IMR-90 (cell line): ENCODE measurements around the gene PPARG. TPM values are rescaled to one million over a fixed set of nuclear protein-coding genes. Genes with fewer than 3 reads are reported as not detected.

ENCODE experiments used
- ATAC-seq: fragments of 200-7000 bp; cut with Tn5 transposase; 2 replicates; pipeline ENCODE4 v1.9.1; 2020; ENCODE audit warnings: low read depth, mild to moderate bottlenecking, moderate library complexity
- BruUV-seq: library from RNA; stranded (reverse); fragments of 400-500 nt; replicated peaks from 2 replicates; lab custom pipeline; 2021; lab: Mats Ljungman, UMichigan
- CTCF ChIA-PET: fragments of 300-600 bp; formaldehyde crosslinking; extraction: SDS; loops from one replicate; lab custom pipeline; 2021; ENCODE audit warnings: antibody characterized with exemption; lab: Yijun Ruan, JAX
- POLR2A ChIA-PET: fragments of 300-600 bp; sonication (Branson Sonifier 250); formaldehyde crosslinking; loops from one replicate; lab custom pipeline; 2022; ENCODE audit warnings: antibody characterized with exemption; ENCODE audit not compliant: unreplicated experiment; lab: Charles Lee
- DNase-seq: peaks from one replicate; pipeline ENCODE4 v3.0.0; 2013
- H2AFZ ChIP-seq: replicated peaks from 2 replicates; pipeline ENCODE3; 2013; ENCODE audit warnings: low read length, mild to moderate bottlenecking; ENCODE audit not compliant: poor library complexity
- H2AK5ac ChIP-seq: 2 replicates; pipeline ENCODE4 v1.6.1; 2013; ENCODE audit warnings: low read depth, low read length, inconsistent platforms
- H2AK9ac ChIP-seq: replicated peaks from 2 replicates; pipeline ENCODE3; 2013; ENCODE audit warnings: mild to moderate bottlenecking, low read depth, low read length, moderate library complexity; ENCODE audit not compliant: poor library complexity
- H2BK120ac ChIP-seq: 2 replicates; pipeline ENCODE4 v1.6.1; 2013; ENCODE audit warnings: low read depth, low read length, inconsistent platforms
- H2BK15ac ChIP-seq: 3 replicates; pipeline ENCODE4 v1.6.1; 2013; ENCODE audit warnings: low read depth, low read length, inconsistent platforms
- H2BK20ac ChIP-seq: 2 replicates; pipeline ENCODE4 v1.6.1; 2013; ENCODE audit warnings: low read depth, mild to moderate bottlenecking, inconsistent platforms, low read length, moderate library complexity
- H2BK5ac ChIP-seq: 2 replicates; pipeline ENCODE4 v1.6.1; 2013; ENCODE audit warnings: mild to moderate bottlenecking, low read depth, low read length, inconsistent platforms; ENCODE audit not compliant: poor library complexity, severe bottlenecking
- H3K14ac ChIP-seq: replicated peaks from 2 replicates; pipeline ENCODE4 v1.6.1; 2013; ENCODE audit warnings: low read depth, low read length, inconsistent platforms
- H3K18ac ChIP-seq: 2 replicates; pipeline ENCODE4 v1.6.1; 2013; ENCODE audit warnings: low read depth, low read length, control low read depth
- H3K23ac ChIP-seq: 2 replicates; pipeline ENCODE4 v1.6.1; 2013; ENCODE audit warnings: low read depth, low read length, inconsistent platforms
- H3K27ac ChIP-seq: 2 replicates; pipeline ENCODE4 v1.5.1; 2013; ENCODE audit warnings: mild to moderate bottlenecking, control low read depth, low read length; ENCODE audit not compliant: insufficient read depth
- H3K27me3 ChIP-seq: 2 replicates; pipeline ENCODE4 v1.6.1; 2013; ENCODE audit warnings: low read length; ENCODE audit not compliant: control insufficient read depth, insufficient read depth
- H3K36me3 ChIP-seq: 2 replicates; pipeline ENCODE4 v1.6.1; 2013; ENCODE audit warnings: low read length, mixed read lengths; ENCODE audit not compliant: control insufficient read depth, insufficient read depth
- H3K4ac ChIP-seq: 2 replicates; pipeline ENCODE4 v1.6.1; 2013; ENCODE audit warnings: low read depth, low read length, inconsistent platforms
- H3K4me1 ChIP-seq: 2 replicates; pipeline ENCODE4 v1.6.1; 2013; ENCODE audit warnings: low read length, mixed read lengths; ENCODE audit not compliant: control insufficient read depth, insufficient read depth
- H3K4me2 ChIP-seq: 2 replicates; pipeline ENCODE4 v1.6.1; 2013; ENCODE audit warnings: low read depth, mild to moderate bottlenecking, control low read depth, low read length, moderate library complexity
- H3K4me3 ChIP-seq: 2 replicates; pipeline ENCODE4 v1.5.1; 2013; ENCODE audit warnings: low read depth, mild to moderate bottlenecking, control low read depth, low read length, moderate library complexity; ENCODE audit not compliant: insufficient read depth
- H3K56ac ChIP-seq: 2 replicates; pipeline ENCODE4 v1.6.1; 2013; ENCODE audit warnings: low read length, inconsistent platforms; ENCODE audit not compliant: insufficient read depth; ENCODE audit errors: extremely low read depth
- H3K79me1 ChIP-seq, 2 experiments: 2 replicates each; pipeline ENCODE4 v1.6.1; 2013; ENCODE audit warnings: low read length in 2 of 2, inconsistent platforms in 1 of 2, low read depth in 1 of 2
- H3K9ac ChIP-seq: 2 replicates; pipeline ENCODE4 v1.6.1; 2013; ENCODE audit warnings: low read depth, low read length, control low read depth
- H3K9me1 ChIP-seq: 2 replicates; pipeline ENCODE4 v1.6.1; 2013; ENCODE audit warnings: low read length, inconsistent platforms; ENCODE audit not compliant: insufficient read depth
- H3K9me3 ChIP-seq: 2 replicates; pipeline ENCODE4 v1.6.1; 2013; ENCODE audit warnings: low read length; ENCODE audit not compliant: control insufficient read depth, insufficient read depth
- H4K20me1 ChIP-seq: 2 replicates; pipeline ENCODE4 v1.6.1; 2013; ENCODE audit warnings: low read length, inconsistent platforms; ENCODE audit not compliant: insufficient read depth
- H4K5ac ChIP-seq: 2 replicates; pipeline ENCODE4 v1.6.1; 2013; ENCODE audit warnings: mild to moderate bottlenecking, low read depth, low read length, control low read depth
- H4K8ac ChIP-seq, 2 experiments: 2 replicates each; pipeline ENCODE4 v1.6.1; 2013; ENCODE audit warnings: low read depth in 2 of 2, low read length in 2 of 2, control low read depth in 1 of 2, inconsistent platforms in 1 of 2
- H4K91ac ChIP-seq: 2 replicates; pipeline ENCODE4 v1.6.1; 2013; ENCODE audit warnings: low read depth, low read length, inconsistent platforms; ENCODE audit not compliant: insufficient read depth
- CHD1 ChIP-seq: IDR thresholded peaks from 2 replicates; pipeline ENCODE4 v1.6.1; 2012; ENCODE audit warnings: low read depth, low read length, improper control_type of control experiment
- FOS ChIP-seq: fragments of 150-350 bp; IDR thresholded peaks from 2 replicates; pipeline ENCODE4 v1.6.1; 2016; ENCODE audit warnings: low read depth, low read length
- MXI1 ChIP-seq: IDR thresholded peaks from 2 replicates; pipeline ENCODE4 v1.6.1; 2012; ENCODE audit warnings: low read depth, mild to moderate bottlenecking, low read length, moderate library complexity, borderline replicate concordance
- SMC3 ChIP-seq: fragments of 150-350 bp; IDR thresholded peaks from 2 replicates; pipeline ENCODE4 v1.6.1; 2016; ENCODE audit warnings: low read depth, mild to moderate bottlenecking, antibody characterized with exemption, low read length, moderate library complexity
- USF2 ChIP-seq: fragments of 150-350 bp; IDR thresholded peaks from 2 replicates; pipeline ENCODE4 v1.6.1; 2017; ENCODE audit warnings: mild to moderate bottlenecking, antibody characterized with exemption, low read length, low read depth
- WGBS, 2 experiments: methylation state at CpG; one replicate each; pipeline versions ENCODE4 v1.1.5 to v1.1.7; 2013; ENCODE audit warnings: missing lambda C conversion rate in 2 of 2; ENCODE audit not compliant: insufficient read length in 1 of 2; ENCODE audit errors: extremely low coverage in 2 of 2; 5-methylcytosine and 5-hydroxymethylcytosine counted together
- dilution Hi-C: fragments of 300-500 bp; cut with HindIII; formaldehyde crosslinking; loops from one replicate; pipeline ENCODE4 v1.14.3; 2018; ENCODE audit warnings: low sequenced_read_pairs; ENCODE audit not compliant: unreplicated experiment
- in situ Hi-C: fragments of 300-500 bp; cut with MboI; formaldehyde crosslinking; loops from 3 replicates; pipeline ENCODE4 v1.14.3; 2019; ENCODE audit warnings: low sequenced_read_pairs, inconsistent platforms, mixed read lengths
- intact Hi-C: fragments of 100-400 bp; cut with micrococcal nuclease; formaldehyde crosslinking; loops from 2 replicates; pipeline ENCODE4 v1.10.0; 2022
- polyA plus RNA-seq, 3 experiments: library from polyadenylated mRNA; depleted of rRNA; stranded (reverse); fragments of >200 nt; gene quantifications; 2 replicates each; pipeline ENCODE4 v1.2.3, GENCODE V29; 2012; ENCODE audit warnings: low replicate concordance in 1 of 3
- total RNA-seq: library from RNA; depleted of rRNA; stranded (reverse); fragments of >200 nt; gene quantifications from 2 replicates; pipeline ENCODE4 v1.2.3, GENCODE V29; 2012
- TF ChIP-seq, protein P1 (sequence below): fragments of 150-350 bp; IDR thresholded peaks from 2 replicates; pipeline ENCODE4 v1.6.1; 2016; ENCODE audit warnings: low read depth, mild to moderate bottlenecking, low read length, moderate library complexity, borderline replicate concordance

The PPARG gene
- total and polyA plus RNA-seq, 2 of the 4 experiments (the other 2 are of a cell fraction): 11.2 to 23.8 TPM

DNA sequence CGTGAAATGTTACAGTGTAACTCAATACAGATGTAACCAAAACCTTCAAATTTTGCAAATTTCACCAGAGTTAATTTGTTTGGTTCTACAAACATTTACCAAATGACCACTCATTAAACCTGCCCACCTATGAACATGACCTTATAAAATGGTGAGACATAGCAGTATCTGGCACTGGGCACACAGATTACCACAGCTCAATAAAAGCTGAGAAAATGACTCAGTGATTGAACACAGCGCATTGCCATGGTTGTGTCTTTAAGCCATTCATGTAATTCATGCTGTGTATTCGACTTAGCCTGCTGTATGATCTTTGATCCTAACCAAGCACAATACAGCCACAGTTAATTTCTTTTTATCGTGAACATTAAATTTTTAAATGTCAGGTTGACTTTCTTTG lies 11.3 kb downstream of the PPARG start:
- 0 out of 2 replicates have a peak overlapping the region, but pooled peaks have one; percentile 46 for H2BK20ac ChIP-seq
- no peak for DNase-seq
- no CpG with 5 or more reads among the region's 4 CpGs for WGBS, 2 experiments
- no peak overlapping the region for H3K4ac ChIP-seq
- H4K8ac ChIP-seq: no peak overlapping the region; a peak in 1 of 4 replicates
- H3K4me2 ChIP-seq: no peak overlapping the region
- no peak overlapping the region for H3K18ac ChIP-seq
- H3K56ac ChIP-seq: no peak overlapping the region
- no peak for TF ChIP-seq FOS
- TF ChIP-seq SMC3: no peak
- no peak for TF ChIP-seq CHD1
- no peak for TF ChIP-seq USF2
- no peak for TF ChIP-seq MXI1
- TF ChIP-seq, protein P1, sequence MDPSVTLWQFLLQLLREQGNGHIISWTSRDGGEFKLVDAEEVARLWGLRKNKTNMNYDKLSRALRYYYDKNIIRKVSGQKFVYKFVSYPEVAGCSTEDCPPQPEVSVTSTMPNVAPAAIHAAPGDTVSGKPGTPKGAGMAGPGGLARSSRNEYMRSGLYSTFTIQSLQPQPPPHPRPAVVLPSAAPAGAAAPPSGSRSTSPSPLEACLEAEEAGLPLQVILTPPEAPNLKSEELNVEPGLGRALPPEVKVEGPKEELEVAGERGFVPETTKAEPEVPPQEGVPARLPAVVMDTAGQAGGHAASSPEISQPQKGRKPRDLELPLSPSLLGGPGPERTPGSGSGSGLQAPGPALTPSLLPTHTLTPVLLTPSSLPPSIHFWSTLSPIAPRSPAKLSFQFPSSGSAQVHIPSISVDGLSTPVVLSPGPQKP: no peak
- ChIA-PET CTCF (interaction anchor here (1.0 kb wide), 1 partner anchor 13 kb away, joined by 3 read pairs; no protein-coding TSS in a partner anchor), POLR2A (no interaction called here)
- no peaks in the 10 kb centered on the region for H3K9me3 ChIP-seq
- H4K20me1 ChIP-seq: no peaks in the 10 kb centered on the region
- dilution Hi-C loops: no loop called here
- in situ Hi-C loops: no loop called here
- no peak for ATAC-seq
- H2BK15ac ChIP-seq: no peak overlapping the region
- no peak overlapping the region for H3K23ac ChIP-seq
- H3K4me3 ChIP-seq: no peak overlapping the region
- intact Hi-C loops: no loop called here
- no TSS peak for BruUV-seq
- no peak overlapping the region for H4K91ac ChIP-seq
- no peaks in the 10 kb centered on the region for H3K36me3 ChIP-seq
- H2AK5ac ChIP-seq: no peak overlapping the region
- no peaks in the 10 kb centered on the region for H3K27me3 ChIP-seq
- H2AFZ ChIP-seq: no peak overlapping the region
- no peak overlapping the region for H3K27ac ChIP-seq
- H3K9me1 ChIP-seq: peaks cover 15% of the 10 kb centered on the region
- H3K79me1 ChIP-seq: peaks cover 29 to 51% of the 10 kb centered on the region in 2 experiments
- no peak overlapping the region for H4K5ac ChIP-seq
- H3K9ac ChIP-seq: no peak overlapping the region
- peaks cover 3% of the 10 kb centered on the region for H3K4me1 ChIP-seq
- H3K14ac ChIP-seq: no peak overlapping the region
- no peak overlapping the region for H2BK120ac ChIP-seq
- H2BK5ac ChIP-seq: no peak overlapping the region
- H2AK9ac ChIP-seq: no peak overlapping the region
